Measurements from ENCODE around the gene BAIAP2L2.
A peak's percentile ranks its signal among the peaks of the same experiment; 100 is the strongest.

BAIAP2L2 gene

DNA sequence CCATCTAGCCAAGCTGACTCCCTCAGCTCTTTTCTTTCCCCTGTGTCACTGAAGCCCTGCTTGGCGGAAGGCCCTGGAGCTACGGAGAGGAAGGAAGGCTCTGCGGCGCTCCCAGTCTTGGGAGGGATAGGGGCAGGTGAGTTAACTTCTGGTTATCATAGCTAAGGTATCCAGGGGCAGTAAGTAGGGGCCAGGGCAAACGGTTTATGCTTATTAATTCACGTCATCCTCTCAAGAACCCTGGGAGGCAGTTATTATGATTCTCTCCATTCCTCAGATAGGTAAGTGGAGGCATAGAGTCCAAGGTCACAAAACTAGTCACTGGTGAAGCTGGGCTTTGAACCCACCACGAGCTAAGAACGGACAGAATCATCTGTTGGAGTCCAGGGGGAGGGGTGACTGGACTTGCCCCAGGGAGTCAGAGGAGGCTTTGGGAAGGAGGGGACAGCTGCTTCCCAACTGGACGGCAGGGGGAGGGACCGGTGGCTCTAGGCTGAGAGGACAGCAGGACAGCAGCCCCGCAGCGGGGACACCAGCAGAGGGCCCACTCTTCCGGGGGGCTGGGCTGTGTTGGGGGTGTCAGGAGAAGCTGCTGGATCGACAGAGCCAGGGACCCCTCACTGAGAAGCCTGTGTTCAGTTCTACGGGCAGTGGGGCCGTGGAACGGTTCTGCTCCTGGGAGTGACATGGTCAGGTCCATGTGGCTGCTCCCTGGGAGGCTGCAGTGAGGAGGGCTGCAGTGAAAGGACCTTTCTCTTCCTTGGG, 3.5 kb downstream of the BAIAP2L2 start:
- DNase-seq = no peak

DNA sequence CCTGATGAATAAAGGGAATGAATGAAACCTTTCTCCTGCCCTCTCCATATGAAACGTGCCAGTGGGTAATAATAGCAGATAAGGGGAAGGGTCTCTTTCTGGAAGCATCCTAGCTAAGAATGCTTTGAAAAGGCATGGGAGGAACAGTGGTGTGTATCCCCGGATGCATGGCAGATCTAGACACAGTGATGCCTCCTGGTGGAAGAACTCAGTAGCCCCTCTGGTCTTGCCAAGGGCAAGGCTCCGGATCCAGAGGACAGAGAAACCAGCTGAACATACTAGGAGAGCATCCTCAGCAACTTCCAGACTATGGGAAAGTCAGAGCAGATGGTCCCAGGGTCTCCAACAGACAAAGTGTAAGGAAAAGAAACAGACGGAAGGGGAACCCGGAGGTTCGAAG, 6.4 kb downstream of the BAIAP2L2 start:
- peak; percentile 28 to 31 for DNase-seq

DNA sequence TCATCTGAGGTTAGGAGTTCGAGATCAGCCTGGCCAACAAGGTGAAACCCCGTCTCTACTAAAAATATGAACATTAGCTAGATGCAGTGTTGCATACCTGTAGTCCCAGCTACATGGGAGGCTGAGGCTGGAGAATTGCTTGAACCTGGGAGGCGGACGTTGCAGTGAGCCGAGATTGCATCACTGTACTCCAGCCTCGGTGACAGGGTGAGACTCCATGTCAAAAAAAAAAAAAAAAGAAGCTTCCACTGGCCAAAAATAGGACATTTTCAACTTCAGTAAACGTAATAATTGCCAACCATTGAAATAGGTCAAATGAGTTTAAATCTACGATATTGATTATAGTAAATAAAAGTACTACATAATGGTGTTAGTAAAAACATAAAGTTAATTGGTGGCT, 6.8 kb downstream of the BAIAP2L2 start:
- DNase-seq = no peak

DNA sequence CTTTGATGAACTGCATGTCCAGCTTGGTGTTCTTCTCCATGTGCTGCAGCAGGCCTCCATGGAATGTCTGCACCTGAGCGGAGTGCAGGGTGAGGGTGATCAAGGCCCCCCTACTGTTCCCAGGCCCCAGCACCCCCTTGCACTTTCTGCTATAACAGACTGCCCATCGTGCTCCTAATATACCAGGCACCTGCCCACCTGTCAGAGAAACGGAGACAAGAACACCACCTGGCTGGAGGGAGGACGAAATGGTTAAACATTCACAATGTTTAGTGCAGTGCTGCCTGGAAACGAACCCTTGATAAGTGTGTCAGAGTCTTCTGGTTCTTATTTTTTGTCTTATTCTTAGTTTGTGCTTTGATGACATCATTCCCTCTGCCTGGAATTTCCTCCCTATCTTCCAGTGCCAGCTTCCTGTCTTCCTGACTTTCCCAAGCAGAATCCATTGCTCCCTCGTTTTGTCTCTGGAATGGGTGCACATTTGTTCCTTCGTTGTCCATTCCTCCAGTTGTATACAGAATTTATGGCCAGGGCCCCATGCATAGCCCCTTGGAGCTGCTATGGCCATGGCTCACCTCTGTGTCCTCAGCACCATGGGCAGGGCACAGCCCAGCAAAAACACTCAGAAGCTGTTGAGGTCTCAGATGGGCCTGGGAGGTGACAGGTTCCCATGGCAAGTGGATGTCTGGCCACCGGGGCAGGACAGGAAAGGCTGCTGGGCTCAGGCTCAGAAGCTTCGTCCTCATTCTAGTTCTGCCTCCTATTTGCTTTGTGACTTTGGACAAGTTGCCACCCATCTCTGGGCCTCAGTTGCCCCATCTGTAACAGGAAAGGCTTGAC, 11.9 kb downstream of the BAIAP2L2 start:
- no peak for DNase-seq

- DNase-seq = no peak
These were observed 12.7 kb downstream of the BAIAP2L2 start for GRCh38 chr22:38097557-38098409.

DNA sequence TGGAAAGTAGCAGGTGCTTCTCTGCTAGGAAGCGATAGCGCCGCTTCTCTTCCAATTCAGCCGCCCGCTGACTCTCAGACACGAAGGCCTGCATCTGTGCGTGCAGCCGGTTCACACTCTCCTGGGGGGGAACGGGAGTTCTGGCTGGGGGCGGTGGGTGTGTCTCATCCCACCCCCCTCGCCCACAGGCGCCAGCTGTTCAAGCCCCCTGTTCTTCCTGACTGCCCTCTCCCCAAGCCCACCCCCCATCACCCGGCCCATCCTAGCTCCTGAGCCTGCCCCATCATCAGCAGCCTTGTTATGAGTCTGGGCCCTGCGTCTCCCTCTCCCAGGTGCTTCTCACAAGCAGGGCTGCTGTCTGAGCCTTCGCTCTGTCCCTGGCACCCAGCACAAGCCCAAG, 13.4 kb downstream of the BAIAP2L2 start:
- DNase-seq = no peak

GRCh38 chr22:38089474-38089851, 21.0 kb downstream of the BAIAP2L2 start:
- no peak for DNase-seq

DNA sequence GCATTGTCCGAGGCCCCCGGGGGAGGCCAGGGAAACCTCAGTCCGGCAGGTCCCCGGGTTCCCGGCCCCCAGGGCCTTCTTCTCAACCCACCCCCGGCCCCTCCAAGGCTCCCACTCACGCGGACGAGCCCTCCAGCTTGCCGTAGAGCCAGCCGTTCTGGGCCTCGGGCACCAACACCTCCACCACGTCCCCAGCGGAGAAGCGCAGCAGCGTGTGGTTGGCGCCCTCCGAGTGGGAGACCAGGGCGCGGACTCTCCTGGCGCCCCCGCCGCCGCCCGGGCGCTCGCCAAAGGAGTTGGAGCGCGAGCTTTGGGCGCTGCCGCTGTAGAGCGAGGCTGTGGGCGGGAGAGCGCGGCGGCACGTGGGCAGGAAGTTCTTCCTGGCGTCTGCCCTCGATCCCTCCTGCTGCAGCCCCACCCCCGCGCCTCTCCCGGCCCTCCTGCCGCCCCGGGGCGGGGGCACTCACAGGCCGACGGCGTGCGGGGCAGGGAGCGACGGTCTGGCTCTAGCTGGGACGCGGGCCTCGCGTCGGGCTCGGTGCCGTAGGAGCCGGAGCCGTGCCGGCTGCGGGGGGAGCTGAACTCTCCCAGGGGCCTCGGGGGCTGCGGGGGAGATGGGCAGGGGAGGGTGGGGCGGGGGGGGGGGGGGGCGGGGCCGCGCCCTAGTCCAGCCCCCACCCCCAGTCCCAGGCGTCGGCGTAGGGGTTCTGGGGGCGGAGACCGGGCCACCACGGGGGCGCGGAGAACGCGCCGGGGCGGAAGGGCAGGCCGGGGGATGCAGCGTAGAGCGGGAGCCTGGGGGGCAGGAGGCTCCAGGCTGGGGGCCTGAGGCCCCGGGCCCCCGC, 21.6 kb downstream of the BAIAP2L2 start:
- DNase-seq = no peak

GRCh38 chr22:38087855-38088254, 22.6 kb downstream of the BAIAP2L2 start:
- no peak for DNase-seq

DNA sequence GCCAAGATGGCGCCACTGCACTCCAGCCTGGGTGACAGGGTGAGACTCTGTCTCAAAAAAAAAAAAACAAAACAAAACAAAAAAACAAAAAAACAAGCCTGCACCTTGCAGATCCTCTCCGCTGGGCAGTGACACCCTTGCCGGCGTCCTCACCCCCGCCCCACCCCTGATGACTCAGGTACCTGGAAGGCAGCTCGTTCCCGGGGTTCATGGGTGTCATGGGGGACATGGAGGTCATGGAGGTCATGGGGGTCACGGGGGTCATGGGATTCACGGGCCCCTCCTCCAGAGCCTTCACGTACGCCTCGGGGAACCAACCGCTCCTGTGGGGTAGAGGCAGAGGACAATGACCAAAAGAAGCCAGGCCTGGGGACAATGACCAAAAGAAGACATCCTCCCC, 23.5 kb downstream of the BAIAP2L2 start:
- no peak for DNase-seq

GRCh38 chr22:38086001-38086845, 24.3 kb downstream of the BAIAP2L2 start:
- no peak for DNase-seq

DNA sequence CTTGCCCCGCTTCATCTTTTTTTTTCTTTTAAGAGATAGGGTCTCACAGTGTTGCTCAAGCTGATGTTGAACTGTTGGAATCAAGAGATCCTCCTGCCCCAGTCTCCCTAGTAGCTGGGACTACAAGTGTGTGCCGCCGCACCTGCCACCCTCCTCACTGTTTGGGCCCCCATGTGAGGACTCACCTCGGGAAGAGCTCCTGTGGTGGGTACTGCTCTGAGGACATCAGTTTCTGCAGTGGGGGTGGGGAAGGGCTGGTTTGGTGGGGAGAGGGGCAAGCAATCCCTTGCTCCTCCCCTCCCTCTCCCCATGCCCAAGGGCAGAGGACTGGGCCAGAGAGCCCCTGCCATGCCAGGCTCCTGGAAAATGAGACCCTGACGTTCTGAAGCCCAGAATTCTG, 25.0 kb downstream of the BAIAP2L2 start:
- DNase-seq = no peak

GRCh38 chr22:38085056-38085455, 25.4 kb downstream of the BAIAP2L2 start:
- no peak for DNase-seq

GRCh38 chr22:38083931-38084631, 26.4 kb downstream of the BAIAP2L2 start, which contains the start of gene SLC16A8:
Gene SLC16A8, minus strand, starts transcription at chr22:38084184. Its CDS starts 1,311 bp downstream, at chr22:38082873.
- DNase-seq = no peak

DNA sequence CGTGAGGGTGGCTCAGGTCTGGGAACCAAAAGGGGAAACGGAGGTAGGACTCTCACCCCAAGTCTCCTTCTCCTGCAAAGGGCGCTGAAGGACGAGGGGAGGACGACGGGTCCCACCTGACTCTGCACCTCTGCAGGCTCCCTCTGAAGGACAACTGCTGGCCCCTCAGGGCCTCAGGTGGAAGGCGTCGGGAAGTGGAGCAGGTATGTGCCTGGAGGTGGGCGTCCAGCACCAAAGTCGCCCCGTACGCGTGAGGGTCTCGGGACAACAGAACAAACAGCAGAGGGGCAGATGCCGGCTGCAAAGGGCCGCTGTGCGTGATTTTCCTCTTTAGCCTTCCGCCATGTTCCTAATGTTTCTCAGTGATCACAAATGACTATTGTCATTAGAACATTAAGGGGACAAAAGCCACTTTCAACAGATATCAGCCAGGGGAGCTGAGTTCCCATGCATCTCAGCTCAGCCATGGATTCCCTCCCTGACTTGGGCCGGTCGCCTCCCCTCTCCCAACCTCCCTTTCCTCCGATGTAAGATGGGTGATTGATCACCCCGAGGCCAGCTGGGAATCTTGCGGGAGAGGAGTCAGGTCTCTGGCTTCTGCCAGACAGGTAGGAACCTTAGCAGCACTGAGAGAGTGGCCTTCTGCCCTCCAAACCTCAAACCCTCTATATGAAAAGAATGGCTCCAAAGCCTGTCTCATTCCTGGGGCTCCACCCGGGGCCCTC, 27.3 kb downstream of the BAIAP2L2 start:
- no peak for DNase-seq

GRCh38 chr22:38081941-38082828, 28.3 kb downstream of the BAIAP2L2 start:
- DNase-seq = no peak

DNA sequence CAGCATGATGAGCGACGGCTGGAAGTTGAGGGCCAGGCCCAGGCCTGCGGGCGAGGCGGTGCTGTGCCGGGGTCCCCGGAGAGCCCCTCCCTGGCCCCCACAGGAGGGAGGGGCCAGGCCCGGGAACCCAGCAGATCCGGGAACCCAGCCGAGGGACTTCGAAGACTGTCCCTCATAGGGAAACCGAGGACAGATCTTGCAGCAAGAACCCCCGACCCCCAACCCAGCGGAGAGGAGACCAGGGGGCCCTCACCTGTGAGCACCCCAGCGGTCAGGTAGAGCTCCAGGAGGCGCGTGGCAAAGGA, 28.9 kb downstream of the BAIAP2L2 start:
- DNase-seq = no peak

DNA sequence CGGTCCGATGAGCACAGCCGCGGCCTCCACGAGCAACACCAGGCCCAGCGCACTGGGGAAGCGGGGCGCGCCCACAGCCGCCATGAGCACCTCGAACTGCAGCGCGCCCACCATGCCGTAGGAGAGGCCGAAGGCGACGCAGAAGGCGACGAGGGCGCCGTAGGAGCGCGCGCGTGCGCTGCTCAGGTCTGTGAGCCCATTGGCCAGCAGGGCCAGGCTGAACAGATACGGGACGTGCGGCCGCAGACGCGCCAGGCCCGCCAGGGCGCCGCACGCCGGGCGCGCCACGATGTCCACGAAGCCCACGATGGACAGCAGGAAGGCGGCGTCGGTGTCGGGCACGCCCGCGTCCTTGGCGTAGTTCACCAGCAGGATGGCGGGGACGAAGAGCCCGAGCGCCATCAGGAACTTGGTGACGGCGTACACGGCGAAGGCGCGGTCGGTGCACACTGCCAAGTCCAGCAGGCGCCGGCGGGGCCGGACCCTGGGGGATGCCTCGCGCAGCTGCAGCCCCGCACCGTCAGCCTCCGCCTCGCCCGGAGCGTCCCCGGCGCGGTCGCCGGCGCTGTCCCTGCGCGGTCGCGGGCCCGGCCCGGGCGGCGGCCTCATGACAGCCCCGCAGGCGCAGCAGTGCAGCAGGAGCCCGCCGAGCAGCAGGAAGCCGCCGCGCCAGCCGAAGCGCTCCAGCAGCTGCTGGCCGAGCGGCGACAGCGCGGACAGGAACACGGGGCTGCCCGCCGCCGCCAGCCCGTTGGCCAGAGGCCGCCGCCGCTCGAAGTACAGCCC, 29.4 kb downstream of the BAIAP2L2 start:
- DNase-seq = no peak
